ENCODE data around the gene TMEM82.

TMEM82 gene

GRCh38 chr1:15736038-15736891 lies 6.0 kb upstream of the TMEM82 start, which contains the start of gene SLC25A34:
TSS of gene SLC25A34 (plus strand) at chr1:15736258. CDS start at chr1:15736486, 228 bp downstream.
- no peak for DNase-seq (ENCODE audit: low spot score)

- DNase-seq (ENCODE audit: low spot score) = no peak
Measured at GRCh38 chr1:15736892-15737261, 5.4 kb upstream of the TMEM82 start.

DNA sequence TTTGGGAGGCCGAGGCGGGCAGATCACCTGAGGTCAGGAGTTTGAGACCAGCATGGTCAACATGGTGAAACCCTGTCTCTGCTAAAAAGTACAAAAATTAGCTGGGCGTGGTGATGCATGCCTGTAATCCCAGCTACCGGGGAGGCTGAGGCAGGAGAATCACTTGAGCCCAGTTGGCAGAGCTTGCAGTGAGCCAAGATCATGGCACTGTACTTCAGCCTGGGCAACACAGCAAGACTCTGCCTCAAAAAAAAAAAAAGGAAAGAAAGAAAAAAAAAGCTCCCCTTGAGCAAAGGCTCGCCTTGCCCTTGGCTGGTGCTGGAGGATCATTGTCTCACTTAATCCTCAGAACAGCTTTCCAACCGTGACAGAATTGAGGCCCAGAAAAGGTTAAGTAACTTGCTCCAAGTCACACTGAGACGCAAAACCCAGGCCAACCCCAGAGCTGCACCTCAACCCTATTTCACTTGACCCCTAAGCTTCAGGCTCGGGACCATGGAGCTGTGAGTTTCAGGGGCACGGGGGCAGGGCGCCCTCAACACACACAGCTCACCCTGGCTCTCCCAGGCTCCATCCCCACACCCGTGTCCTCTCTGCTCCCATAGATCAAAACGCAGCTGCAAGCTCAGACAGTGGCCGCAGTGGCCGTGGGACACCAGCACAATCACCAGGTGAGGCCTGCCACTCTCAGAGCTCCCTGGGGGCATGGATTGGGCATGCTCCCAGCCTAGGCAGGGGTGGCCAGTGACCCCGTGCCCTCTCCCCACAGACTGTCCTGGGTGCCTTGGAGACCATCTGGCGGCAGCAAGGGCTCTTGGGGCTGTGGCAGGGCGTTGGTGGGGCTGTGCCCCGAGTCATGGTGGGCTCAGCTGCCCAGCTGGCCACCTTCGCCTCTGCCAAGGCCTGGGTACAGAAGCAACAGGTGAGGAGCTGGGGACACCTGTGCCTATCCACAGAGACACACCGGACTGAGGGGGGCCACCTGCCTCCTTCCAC lies 4.7 kb upstream of the TMEM82 start:
- no peak for DNase-seq (ENCODE audit: low spot score)

DNA sequence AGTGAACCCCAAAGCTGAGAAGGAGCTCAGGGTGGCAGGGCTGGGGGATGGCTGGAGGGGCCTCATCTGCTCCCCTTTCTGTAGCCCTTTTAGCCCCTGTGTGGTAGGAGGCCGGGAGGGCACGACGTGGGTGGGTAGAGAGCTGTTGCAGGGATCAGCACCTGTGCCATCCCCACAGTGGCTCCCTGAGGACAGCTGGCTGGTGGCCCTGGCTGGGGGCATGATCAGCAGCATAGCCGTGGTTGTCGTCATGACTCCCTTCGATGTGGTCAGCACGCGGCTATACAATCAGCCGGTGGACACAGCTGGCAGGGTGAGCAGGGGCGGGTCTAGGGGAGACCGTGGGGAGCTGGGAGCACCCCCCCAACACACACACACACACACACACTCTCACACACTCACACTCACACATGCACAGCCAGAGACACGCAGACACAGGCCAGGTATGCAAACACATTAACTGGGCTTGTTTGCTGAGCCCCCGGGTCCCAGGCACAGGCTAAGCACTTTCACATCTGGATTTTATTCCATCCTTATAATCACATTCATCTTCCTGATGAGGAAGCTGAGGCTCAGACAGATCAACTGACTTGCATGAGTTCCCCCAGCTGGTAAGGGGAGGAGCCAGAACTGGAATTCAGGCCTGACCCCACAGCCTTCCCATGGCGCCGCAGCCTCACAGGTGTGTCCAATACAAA lies 3.7 kb upstream of the TMEM82 start:
- DNase-seq (ENCODE audit: low spot score) = no peak

DNA sequence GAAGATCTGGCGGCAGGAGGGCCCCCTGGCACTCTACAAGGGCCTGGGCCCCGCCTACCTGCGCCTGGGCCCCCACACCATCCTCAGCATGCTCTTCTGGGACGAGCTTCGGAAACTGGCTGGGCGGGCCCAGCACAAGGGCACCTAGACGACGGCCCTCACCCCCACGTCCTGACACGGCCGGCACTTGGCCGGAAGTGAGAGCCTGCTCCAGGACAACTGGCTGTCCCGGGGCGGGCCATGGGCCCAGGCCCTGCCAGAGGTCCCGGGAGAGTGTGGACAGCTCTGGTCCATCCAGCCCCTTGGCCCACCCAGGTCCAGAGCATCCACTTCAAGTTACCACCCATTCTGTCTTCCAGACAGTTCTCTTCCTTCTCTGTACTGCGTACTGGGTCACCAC lies 3.0 kb upstream of the TMEM82 start:
- no peak for DNase-seq (ENCODE audit: low spot score)

- no peak for DNase-seq (ENCODE audit: low spot score)
Measured at GRCh38 chr1:15739745-15740144, 2.6 kb upstream of the TMEM82 start.

DNA sequence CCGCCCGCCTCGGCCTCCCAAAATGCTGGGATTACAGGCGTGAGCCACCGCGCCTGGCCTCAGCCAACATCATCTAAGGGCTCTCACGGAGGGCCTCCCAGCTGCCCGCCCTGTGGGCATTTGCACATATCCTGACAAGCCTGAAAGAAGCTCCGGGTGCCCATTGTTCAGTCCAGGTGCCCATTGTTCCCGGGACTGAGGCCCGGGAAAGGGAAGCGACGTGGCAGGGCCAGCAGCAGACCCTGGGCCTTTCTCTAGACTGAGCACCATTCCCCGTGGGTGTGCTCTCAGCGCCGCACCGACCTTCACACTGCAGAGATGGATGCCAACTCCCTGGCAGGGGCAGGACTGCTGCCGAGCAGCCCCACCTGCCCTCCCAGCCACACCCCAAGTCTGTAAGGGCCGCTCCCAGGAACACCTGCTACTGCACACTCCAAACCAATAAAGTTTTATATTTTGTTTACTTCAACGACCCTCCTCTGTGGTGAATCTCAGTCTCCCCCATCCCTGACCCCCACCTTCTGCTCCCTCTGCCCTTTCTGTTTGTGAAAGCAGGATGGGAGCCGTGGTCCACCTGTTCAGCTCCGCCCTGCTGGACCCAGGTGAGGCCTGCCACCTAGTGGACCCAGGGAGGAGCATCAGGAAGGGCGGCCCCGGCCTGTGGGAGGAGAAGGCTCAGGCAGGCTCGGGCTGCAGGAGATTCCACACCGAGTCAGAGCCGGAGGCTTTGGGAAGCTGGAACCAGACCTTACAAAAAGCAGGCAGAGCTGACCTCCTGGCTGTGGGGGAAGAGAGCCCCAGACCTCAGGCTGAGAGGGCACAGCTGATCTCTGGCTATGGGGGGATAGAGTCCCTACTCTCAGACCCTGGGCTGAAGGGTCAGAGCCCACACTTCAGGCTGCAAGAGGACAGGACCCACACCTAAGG lies 1.1 kb upstream of the TMEM82 start:
- DNase-seq (ENCODE audit: low spot score) = peak; percentile 91

- DNase-seq (ENCODE audit: low spot score) = no peak
Measured at GRCh38 chr1:15744122-15744679, 1.9 kb downstream of the TMEM82 start.

- DNase-seq (ENCODE audit: low spot score) = no peak
Measured at GRCh38 chr1:15747378-15747777, 5.1 kb downstream of the TMEM82 start.

DNA sequence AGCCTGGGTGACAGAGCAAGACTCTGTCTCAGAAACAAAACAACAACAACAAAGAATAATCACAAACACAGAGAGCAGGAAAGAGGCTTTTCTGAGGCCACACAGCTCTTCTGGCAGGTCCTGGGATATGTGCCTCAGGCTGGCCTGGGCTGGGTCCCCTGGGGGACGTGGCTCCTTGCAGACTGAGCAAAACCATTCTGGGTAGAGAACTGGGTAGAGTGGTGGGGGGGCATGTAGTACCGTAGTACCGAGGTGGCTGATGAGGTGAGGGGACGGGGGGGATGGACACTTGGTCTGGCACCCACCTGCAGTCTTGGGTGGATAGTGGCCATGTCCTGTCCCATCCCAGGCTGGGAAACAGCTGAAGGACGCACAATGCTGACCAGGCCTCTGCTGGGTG lies 6.0 kb downstream of the TMEM82 start:
- no peak for DNase-seq (ENCODE audit: low spot score)

DNA sequence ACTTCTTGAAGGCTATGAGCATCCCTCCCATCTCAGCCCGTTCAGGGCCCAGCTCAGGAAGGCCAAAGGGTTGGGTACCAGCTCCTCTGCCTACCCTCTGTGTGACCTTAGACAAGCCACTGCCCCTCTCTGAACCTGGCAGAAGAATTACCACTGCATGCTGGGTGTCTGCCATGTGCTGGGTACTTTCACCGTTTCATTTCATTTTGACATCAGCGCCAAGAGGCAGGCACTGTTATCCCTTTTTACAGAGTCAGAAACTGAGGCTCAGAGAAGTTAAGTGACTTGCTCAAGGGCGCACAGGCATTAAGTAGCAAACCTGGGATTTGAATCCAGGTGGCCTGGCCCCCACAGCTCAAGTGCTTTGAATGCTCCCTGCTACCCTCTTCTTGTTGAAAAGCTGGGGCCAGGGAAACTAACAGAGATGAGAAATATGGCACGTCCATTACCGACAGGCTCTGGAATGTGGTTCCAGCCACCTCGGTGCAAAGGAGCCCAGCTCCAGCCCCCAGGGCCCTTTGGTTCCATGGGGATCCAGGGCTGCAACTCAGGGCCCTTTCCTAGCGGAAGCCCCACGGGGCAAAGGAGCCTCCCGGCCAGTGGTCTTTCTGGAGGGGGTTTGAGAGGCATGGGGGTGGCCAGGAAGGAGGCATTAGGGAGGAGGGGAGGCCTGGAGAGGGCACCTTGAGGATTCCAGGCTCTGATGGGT lies 6.5 kb downstream of the TMEM82 start:
- no peak for DNase-seq (ENCODE audit: low spot score)

- no peak for DNase-seq (ENCODE audit: low spot score)
Measured at GRCh38 chr1:15749399-15750291, 7.3 kb downstream of the TMEM82 start.

GRCh38 chr1:15750924-15751323 lies 8.6 kb downstream of the TMEM82 start:
- no peak for DNase-seq (ENCODE audit: low spot score)

- no peak for DNase-seq (ENCODE audit: low spot score)
Measured at GRCh38 chr1:15751717-15752116, 9.4 kb downstream of the TMEM82 start.

- no peak for DNase-seq (ENCODE audit: low spot score)
Measured at GRCh38 chr1:15753776-15754175, 11.5 kb downstream of the TMEM82 start.

GRCh38 chr1:15755021-15755645 lies 12.8 kb downstream of the TMEM82 start:
- no peak for DNase-seq (ENCODE audit: low spot score)

DNA sequence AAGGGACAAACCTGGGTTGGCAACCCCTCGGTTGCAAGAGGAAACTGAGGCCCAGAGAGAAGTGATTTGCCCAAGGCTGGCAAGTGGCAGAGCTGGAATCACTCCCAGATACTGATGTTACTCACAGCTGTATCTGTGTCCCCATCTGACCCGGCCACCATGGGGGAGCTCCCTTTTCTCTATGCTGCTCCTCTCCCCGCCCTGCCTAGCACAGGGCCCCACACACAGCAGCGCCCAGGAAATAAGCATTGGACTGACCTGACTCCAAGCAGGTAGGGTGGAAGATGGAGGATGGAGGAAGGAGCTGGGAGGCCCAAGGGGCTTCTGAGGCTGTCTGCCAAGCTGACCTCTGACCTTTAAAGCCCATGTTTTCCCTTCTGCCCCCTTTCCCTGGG lies 13.3 kb downstream of the TMEM82 start:
- no peak for DNase-seq (ENCODE audit: low spot score)

- DNase-seq (ENCODE audit: low spot score) = no peak
Measured at GRCh38 chr1:15756143-15757015, 14.1 kb downstream of the TMEM82 start.
